ENCODE results near the gene KCTD11. TPM values are rescaled to one million over a fixed set of nuclear protein-coding genes. Genes with fewer than 3 reads are reported as not detected.

Gene KCTD11
- total and polyA plus RNA-seq, 2 of the 13 experiments (the other 11 are each of a cell fraction or from before 2014, with no cell fraction given): 1.6 to 2.6 TPM

DNA sequence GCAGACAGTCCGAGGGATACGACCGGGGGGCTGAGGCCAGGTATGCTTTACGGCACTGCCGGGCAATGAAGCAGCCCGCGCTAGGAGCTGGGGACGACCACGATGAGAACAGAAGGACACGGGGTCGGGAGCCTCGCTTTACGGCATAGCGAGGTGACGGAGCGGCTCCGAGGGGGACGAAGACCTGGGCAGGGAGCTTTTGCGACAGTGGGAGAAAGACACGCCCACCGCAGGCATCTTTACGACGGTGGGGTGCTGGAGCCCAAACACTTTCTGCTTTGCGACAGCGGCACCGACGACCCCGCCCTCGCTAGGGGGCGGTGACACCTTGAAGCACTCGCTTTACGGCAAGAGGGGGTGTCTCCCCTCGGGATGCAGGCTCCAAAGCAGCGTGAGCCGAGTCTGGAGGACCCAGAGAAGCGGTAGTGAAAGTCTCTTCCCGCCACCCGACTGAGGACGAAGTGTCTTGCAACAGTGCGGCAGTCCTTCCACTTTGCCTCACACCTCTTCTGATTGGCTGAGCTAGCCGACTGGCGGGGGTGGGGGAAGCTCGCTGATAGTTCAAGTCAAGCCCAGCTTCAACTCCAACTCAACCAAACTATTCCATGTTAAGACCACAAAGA, 22.5 kb upstream of the KCTD11 start (continued):
- TF ChIP-seq ZNF20 (CRISPR knock-in tag; IDR thresholded peaks at IDR 0.05): peak; percentile 81; the same call in 1 of the 2 replicates
- TF ChIP-seq, protein P1, sequence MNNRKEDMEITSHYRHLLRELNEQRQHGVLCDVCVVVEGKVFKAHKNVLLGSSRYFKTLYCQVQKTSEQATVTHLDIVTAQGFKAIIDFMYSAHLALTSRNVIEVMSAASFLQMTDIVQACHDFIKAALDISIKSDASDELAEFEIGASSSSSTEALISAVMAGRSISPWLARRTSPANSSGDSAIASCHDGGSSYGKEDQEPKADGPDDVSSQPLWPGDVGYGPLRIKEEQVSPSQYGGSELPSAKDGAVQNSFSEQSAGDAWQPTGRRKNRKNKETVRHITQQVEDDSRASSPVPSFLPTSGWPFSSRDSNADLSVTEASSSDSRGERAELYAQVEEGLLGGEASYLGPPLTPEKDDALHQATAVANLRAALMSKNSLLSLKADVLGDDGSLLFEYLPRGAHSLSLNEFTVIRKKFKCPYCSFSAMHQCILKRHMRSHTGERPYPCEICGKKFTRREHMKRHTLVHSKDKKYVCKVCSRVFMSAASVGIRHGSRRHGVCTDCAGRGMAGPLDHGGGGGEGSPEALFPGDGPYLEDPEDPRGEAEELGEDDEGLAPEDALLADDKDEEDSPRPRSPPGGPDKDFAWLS (CRISPR knock-in tag; IDR thresholded peaks at IDR 0.05; ENCODE audit: borderline replicate concordance): no peak
- TF ChIP-seq, protein P2, sequence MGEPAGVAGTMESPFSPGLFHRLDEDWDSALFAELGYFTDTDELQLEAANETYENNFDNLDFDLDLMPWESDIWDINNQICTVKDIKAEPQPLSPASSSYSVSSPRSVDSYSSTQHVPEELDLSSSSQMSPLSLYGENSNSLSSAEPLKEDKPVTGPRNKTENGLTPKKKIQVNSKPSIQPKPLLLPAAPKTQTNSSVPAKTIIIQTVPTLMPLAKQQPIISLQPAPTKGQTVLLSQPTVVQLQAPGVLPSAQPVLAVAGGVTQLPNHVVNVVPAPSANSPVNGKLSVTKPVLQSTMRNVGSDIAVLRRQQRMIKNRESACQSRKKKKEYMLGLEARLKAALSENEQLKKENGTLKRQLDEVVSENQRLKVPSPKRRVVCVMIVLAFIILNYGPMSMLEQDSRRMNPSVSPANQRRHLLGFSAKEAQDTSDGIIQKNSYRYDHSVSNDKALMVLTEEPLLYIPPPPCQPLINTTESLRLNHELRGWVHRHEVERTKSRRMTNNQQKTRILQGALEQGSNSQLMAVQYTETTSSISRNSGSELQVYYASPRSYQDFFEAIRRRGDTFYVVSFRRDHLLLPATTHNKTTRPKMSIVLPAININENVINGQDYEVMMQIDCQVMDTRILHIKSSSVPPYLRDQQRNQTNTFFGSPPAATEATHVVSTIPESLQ (CRISPR knock-in tag; conservative IDR thresholded peaks at IDR 0.05): no peak
- no peak for TF ChIP-seq HES4 (CRISPR knock-in tag; IDR thresholded peaks at IDR 0.05; ENCODE audit: borderline replicate concordance)
- no peak for TF ChIP-seq TP53 (CRISPR knock-in tag; conservative IDR thresholded peaks at IDR 0.05)
- TF ChIP-seq STAG1 (CRISPR knock-in tag; IDR thresholded peaks at IDR 0.05): no peak
- no peak for TF ChIP-seq FIP1L1 (IDR thresholded peaks at IDR 0.05; ENCODE audit: borderline replicate concordance, insufficient read depth, low read depth, low read length)
- peak; percentile 55 for TF ChIP-seq GATAD2A (CRISPR knock-in tag; IDR thresholded peaks at IDR 0.05)
- TF ChIP-seq, protein P3, sequence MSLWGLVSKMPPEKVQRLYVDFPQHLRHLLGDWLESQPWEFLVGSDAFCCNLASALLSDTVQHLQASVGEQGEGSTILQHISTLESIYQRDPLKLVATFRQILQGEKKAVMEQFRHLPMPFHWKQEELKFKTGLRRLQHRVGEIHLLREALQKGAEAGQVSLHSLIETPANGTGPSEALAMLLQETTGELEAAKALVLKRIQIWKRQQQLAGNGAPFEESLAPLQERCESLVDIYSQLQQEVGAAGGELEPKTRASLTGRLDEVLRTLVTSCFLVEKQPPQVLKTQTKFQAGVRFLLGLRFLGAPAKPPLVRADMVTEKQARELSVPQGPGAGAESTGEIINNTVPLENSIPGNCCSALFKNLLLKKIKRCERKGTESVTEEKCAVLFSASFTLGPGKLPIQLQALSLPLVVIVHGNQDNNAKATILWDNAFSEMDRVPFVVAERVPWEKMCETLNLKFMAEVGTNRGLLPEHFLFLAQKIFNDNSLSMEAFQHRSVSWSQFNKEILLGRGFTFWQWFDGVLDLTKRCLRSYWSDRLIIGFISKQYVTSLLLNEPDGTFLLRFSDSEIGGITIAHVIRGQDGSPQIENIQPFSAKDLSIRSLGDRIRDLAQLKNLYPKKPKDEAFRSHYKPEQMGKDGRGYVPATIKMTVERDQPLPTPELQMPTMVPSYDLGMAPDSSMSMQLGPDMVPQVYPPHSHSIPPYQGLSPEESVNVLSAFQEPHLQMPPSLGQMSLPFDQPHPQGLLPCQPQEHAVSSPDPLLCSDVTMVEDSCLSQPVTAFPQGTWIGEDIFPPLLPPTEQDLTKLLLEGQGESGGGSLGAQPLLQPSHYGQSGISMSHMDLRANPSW (CRISPR knock-in tag; IDR thresholded peaks at IDR 0.05; ENCODE audit: borderline replicate concordance): peak; percentile 28; the same call in 1 of the 2 replicates
- TF ChIP-seq HCFC1 (IDR thresholded peaks at IDR 0.05; ENCODE audit: low read depth, low read length): peak; percentile 42; the same call in 1 of the 2 replicates
- peak; percentile 73 for TF ChIP-seq ZNF350 (CRISPR knock-in tag; IDR thresholded peaks at IDR 0.05; ENCODE audit: borderline replicate concordance, low read depth)
- TF ChIP-seq, protein P4, sequence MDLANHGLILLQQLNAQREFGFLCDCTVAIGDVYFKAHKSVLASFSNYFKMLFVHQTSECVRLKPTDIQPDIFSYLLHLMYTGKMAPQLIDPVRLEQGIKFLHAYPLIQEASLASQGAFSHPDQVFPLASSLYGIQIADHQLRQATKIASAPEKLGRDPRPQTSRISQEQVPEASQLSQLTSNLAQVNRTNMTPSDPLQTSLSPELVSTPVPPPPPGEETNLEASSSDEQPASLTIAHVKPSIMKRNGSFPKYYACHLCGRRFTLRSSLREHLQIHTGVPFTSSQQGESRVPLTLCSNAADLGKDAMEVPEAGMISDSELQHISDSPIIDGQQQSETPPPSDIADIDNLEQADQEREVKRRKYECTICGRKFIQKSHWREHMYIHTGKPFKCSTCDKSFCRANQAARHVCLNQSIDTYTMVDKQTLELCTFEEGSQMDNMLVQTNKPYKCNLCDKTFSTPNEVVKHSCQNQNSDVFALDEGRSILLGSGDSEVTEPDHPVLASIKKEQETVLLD (CRISPR knock-in tag; IDR thresholded peaks at IDR 0.05; ENCODE audit: low read depth): peak; percentile 96; the same call in 1 of the 2 replicates
- no peak for TF ChIP-seq CCDC6 (CRISPR knock-in tag; IDR thresholded peaks at IDR 0.05)
- no peak for TF ChIP-seq GZF1 (CRISPR knock-in tag; IDR thresholded peaks at IDR 0.05)
- peak; percentile 74 for TF ChIP-seq CREB1 (IDR thresholded peaks at IDR 0.05)
- TF ChIP-seq CREB1 (CRISPR knock-in tag; IDR thresholded peaks at IDR 0.05): peak; percentile 82
- TF ChIP-seq ZNF777 (CRISPR knock-in tag; IDR thresholded peaks at IDR 0.05): 0 out of 2 replicates have a peak, but pooled peaks have one; percentile 27
- TF ChIP-seq KAT7 (CRISPR knock-in tag; IDR thresholded peaks at IDR 0.05; ENCODE audit: borderline replicate concordance): no peak
- no peak for TF ChIP-seq SRSF9 (IDR thresholded peaks at IDR 0.05; ENCODE audit: borderline replicate concordance, insufficient read depth, low read depth, low read length, poor library complexity, severe bottlenecking)
- TF ChIP-seq HDAC1 (CRISPR knock-in tag; IDR thresholded peaks at IDR 0.05): peak; percentile 81
- TF ChIP-seq POLR2AphosphoS5 (IDR thresholded peaks at IDR 0.05; ENCODE audit: low read depth, low read length): peak; percentile 84
- TF ChIP-seq ESRRA (CRISPR knock-in tag; IDR thresholded peaks at IDR 0.05; ENCODE audit: low read depth): peak; percentile 91
- TF ChIP-seq ZSCAN30 (CRISPR knock-in tag; IDR thresholded peaks at IDR 0.05): no peak
